Caco-2 (cell line): Measurements from ENCODE around the gene COL1A2. TPM values are rescaled to one million over a fixed set of nuclear protein-coding genes. Genes with fewer than 3 reads are reported as not detected.

Experiments
- BruUV-seq: library from RNA; stranded (reverse); fragments of 400-500 nt; replicated peaks from 2 replicates; lab custom pipeline; 2021; lab: Mats Ljungman, UMichigan
- CTCF ChIA-PET: fragments of 300-600 bp; sonication (Branson Sonifier 250); formaldehyde crosslinking; loops from one replicate; lab custom pipeline; 2022; ENCODE audit warnings: antibody characterized with exemption; lab: Charles Lee
- POLR2A ChIA-PET: fragments of 300-600 bp; sonication (Branson Sonifier 250); formaldehyde crosslinking; loops from one replicate; lab custom pipeline; 2022; ENCODE audit warnings: antibody characterized with exemption; lab: Charles Lee
- DNase-seq, 2 experiments: peaks; one replicate each; pipeline versions ENCODE4 v3.0.0 to v3.0.0-alpha.2; 2020 to 2022
- H3K27me3 ChIP-seq: replicated peaks from 2 replicates; pipeline ENCODE4 v1.6.0; 2011; ENCODE audit warnings: low read length; ENCODE audit not compliant: control insufficient read depth, insufficient read depth
- H3K36me3 ChIP-seq: 2 replicates; pipeline ENCODE4 v1.5.1; 2011; ENCODE audit warnings: low read length; ENCODE audit not compliant: control insufficient read depth, insufficient read depth
- H3K4me1 ChIP-seq: fragments of 250-450 bp; sonication (Bioruptor Pico); 2 replicates; pipeline ENCODE4 v1.5.1; 2020; ENCODE audit warnings: mild to moderate bottlenecking
- H3K4me3 ChIP-seq: 2 replicates; pipeline ENCODE4 v1.5.1; 2011; ENCODE audit warnings: low read depth, mild to moderate bottlenecking, control low read depth, low read length
- H3K9me3 ChIP-seq: fragments of 250-450 bp; sonication (Bioruptor Pico); 2 replicates; pipeline ENCODE4 v1.5.1; 2020; ENCODE audit warnings: mild to moderate bottlenecking, moderate library complexity
- H3K27ac Mint-ChIP-seq: one replicate; pipeline ENCODE4 v1.8.0; 2022; ENCODE audit warnings: mixed read lengths; ENCODE audit not compliant: unreplicated experiment
- H3K27me3 Mint-ChIP-seq: one replicate; pipeline ENCODE4 v1.8.0; 2022; ENCODE audit warnings: mixed read lengths; ENCODE audit not compliant: insufficient read depth, unreplicated experiment
- H3K36me3 Mint-ChIP-seq: one replicate; pipeline ENCODE4 v1.8.0; 2022; ENCODE audit warnings: mild to moderate bottlenecking, mixed read lengths; ENCODE audit not compliant: insufficient read depth, unreplicated experiment
- H3K4me1 Mint-ChIP-seq: one replicate; pipeline ENCODE4 v1.8.0; 2022; ENCODE audit warnings: low read depth, mixed read lengths; ENCODE audit not compliant: unreplicated experiment
- H3K4me3 Mint-ChIP-seq: one replicate; pipeline ENCODE4 v1.8.0; 2022; ENCODE audit warnings: mild to moderate bottlenecking, moderate library complexity, mixed read lengths; ENCODE audit not compliant: unreplicated experiment
- H3K9me3 Mint-ChIP-seq: one replicate; pipeline ENCODE4 v1.8.0; 2022; ENCODE audit warnings: mixed read lengths; ENCODE audit not compliant: unreplicated experiment
- intact Hi-C: fragments of 100-400 bp; cut with micrococcal nuclease; formaldehyde crosslinking; loops from one replicate; pipeline ENCODE4 v1.10.0; 2022; ENCODE audit not compliant: unreplicated experiment
- total RNA-seq: library from RNA; stranded (reverse); gene quantifications from 2 replicates; pipeline ENCODE4 v1.2.3, GENCODE V29; 2022
- TF ChIP-seq, protein P1 (sequence below), 2 experiments: fragments of 200-600 bp in 1 of 2; IDR thresholded peaks; 1 replicate in 1 of 2; 2 replicates in 1 of 2; pipeline versions ENCODE4 v1.5.1 to v1.8.0; 2011 to 2022; ENCODE audit warnings: antibody characterized with exemption in 1 of 2, control low read depth in 1 of 2, inconsistent platforms in 1 of 2, low read depth in 1 of 2, low read length in 1 of 2, mild to moderate bottlenecking in 1 of 2, moderate library complexity in 1 of 2; ENCODE audit not compliant: insufficient read depth in 1 of 2, severe bottlenecking in 1 of 2, unreplicated experiment in 1 of 2

COL1A2 gene
- total RNA-seq, 1 experiment from 2014 or later: 2.6 TPM

DNA sequence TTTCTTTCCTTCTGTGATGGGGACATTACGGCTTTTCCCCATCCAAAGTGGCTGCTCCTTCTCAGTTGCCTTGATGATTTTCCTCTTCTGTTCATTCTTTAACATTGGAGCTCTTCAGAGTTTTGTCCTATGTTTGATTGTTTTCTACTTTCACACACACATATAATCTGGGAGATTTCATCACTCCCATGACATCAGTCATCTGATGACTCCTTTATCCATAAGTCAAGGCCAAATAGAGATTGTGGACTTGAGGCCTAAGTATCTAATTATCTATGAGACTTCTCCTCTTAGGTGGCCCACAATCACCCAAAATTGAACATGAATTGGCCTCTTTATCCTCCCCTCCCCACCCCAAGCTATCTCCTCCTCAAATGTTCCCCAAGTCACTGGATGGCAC, 5.3 kb upstream of the COL1A2 start:
- POLR2A ChIA-PET: interaction anchor here (0.6 kb wide), 1 partner anchor 23 kb away, joined by 3 read pairs; no protein-coding TSS in a partner anchor
- Histone ChIP-seq H3K4me3 (no peak overlapping the region), H3K9me3 (no peaks in the 10 kb centered on the region), H3K4me1 (peaks cover 11% of the 10 kb centered on the region), H3K36me3 (no peaks in the 10 kb centered on the region), H3K27me3 (no peaks in the 10 kb centered on the region)
- Mint-ChIP-seq H3K27me3 (no peaks in the 10 kb centered on the region), H3K4me1 (peaks cover 6% of the 10 kb centered on the region), H3K27ac (no peak overlapping the region), H3K36me3 (no peaks in the 10 kb centered on the region), H3K4me3 (no peak overlapping the region), H3K9me3 (no peaks in the 10 kb centered on the region)
- no peak for DNase-seq
- intact Hi-C loops: no loop called here
- BruUV-seq: no TSS peak
- TF ChIP-seq, protein P1, sequence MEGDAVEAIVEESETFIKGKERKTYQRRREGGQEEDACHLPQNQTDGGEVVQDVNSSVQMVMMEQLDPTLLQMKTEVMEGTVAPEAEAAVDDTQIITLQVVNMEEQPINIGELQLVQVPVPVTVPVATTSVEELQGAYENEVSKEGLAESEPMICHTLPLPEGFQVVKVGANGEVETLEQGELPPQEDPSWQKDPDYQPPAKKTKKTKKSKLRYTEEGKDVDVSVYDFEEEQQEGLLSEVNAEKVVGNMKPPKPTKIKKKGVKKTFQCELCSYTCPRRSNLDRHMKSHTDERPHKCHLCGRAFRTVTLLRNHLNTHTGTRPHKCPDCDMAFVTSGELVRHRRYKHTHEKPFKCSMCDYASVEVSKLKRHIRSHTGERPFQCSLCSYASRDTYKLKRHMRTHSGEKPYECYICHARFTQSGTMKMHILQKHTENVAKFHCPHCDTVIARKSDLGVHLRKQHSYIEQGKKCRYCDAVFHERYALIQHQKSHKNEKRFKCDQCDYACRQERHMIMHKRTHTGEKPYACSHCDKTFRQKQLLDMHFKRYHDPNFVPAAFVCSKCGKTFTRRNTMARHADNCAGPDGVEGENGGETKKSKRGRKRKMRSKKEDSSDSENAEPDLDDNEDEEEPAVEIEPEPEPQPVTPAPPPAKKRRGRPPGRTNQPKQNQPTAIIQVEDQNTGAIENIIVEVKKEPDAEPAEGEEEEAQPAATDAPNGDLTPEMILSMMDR (IDR thresholded peaks at IDR 0.05; ENCODE audit: insufficient read depth in 1 of 2, low read depth in 1 of 2, low read length in 1 of 2, severe bottlenecking in 1 of 2, unreplicated experiment in 1 of 2): no peak
- CTCF ChIA-PET: no interaction called here

DNA sequence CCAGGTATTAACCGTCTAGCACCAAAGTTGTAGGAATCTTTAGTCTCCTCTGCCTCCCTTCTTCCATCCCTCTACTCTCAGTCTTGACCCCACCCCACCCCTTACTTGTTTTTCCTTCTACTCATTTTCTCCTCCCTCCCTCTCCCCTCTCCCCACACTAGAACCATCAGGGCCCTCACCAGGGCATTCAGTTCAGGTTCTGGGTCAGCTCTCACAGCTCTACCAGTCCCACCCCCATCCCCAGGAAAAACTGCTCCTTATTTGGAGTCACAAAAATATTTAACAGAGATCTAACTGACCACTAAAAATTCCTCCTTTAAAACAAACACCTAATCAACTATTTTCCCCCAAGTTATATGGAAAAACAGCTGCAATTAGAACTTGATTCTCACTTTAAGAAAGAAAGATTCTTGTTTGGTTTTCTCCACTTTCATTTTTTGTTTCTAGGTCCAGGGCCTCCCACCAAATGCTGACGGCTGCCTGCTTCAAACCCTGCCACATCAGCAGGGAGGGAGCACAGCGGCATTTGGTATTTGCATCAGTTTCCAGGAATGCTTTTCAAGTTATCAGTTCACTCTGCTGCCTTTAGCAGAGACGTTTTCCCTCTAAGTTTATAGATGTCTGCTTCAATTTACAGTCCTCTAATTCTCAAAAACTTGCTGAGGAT, 2.8 kb upstream of the COL1A2 start:
- TF ChIP-seq, protein P1 (IDR thresholded peaks at IDR 0.05; ENCODE audit: insufficient read depth in 1 of 2, low read depth in 1 of 2, low read length in 1 of 2, severe bottlenecking in 1 of 2, unreplicated experiment in 1 of 2): no peak
- H3K4me3 ChIP-seq: no peak overlapping the region
- H3K9me3 Mint-ChIP-seq: no peaks in the 10 kb centered on the region
- POLR2A ChIA-PET: no interaction called here
- no peaks in the 10 kb centered on the region for H3K9me3 ChIP-seq
- H3K4me1 Mint-ChIP-seq: peaks cover 6% of the 10 kb centered on the region
- H3K36me3 Mint-ChIP-seq: no peaks in the 10 kb centered on the region
- H3K36me3 ChIP-seq: no peaks in the 10 kb centered on the region
- H3K27me3 ChIP-seq: no peaks in the 10 kb centered on the region
- H3K4me3 Mint-ChIP-seq: no peak overlapping the region
- intact Hi-C loops: no loop called here
- no peaks in the 10 kb centered on the region for H3K27me3 Mint-ChIP-seq
- H3K4me1 ChIP-seq: peaks cover 11% of the 10 kb centered on the region
- BruUV-seq: no TSS peak
- DNase-seq: no peak
- no peak overlapping the region for H3K27ac Mint-ChIP-seq
- CTCF ChIA-PET: no interaction called here

DNA sequence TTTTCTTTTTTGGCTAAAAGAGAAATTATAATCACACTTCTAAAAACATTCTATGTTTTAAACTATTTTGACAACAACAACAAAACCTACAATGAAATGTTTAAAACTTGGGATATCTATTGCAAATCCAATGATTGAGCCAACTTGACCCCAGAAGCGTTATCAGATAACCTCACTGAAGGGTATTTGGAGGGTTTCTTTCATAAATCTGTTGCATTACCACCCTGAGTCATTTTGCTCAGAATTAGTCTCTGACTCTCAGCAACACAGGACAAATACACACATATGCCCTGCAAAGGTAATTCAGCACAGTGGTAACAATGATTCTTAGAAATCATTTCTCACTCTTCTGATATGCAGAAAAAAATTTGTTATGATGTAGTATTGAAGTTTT, 2.3 kb upstream of the COL1A2 start:
- Mint-ChIP-seq H3K36me3 (no peaks in the 10 kb centered on the region), H3K4me1 (peaks cover 6% of the 10 kb centered on the region), H3K4me3 (no peak overlapping the region), H3K27ac (no peak overlapping the region), H3K9me3 (no peaks in the 10 kb centered on the region), H3K27me3 (no peaks in the 10 kb centered on the region)
- BruUV-seq: no TSS peak
- POLR2A ChIA-PET: no interaction called here
- H3K4me1 ChIP-seq: peaks cover 11% of the 10 kb centered on the region
- H3K9me3 ChIP-seq: no peaks in the 10 kb centered on the region
- H3K36me3 ChIP-seq: no peaks in the 10 kb centered on the region
- H3K27me3 ChIP-seq: no peaks in the 10 kb centered on the region
- CTCF ChIA-PET: no interaction called here
- no peak for DNase-seq
- H3K4me3 ChIP-seq: no peak overlapping the region
- intact Hi-C loops: no loop called here
- TF ChIP-seq, protein P1 (IDR thresholded peaks at IDR 0.05; ENCODE audit: insufficient read depth in 1 of 2, low read depth in 1 of 2, low read length in 1 of 2, severe bottlenecking in 1 of 2, unreplicated experiment in 1 of 2): no peak
